PC-3 (cell line): Measurements from ENCODE around the gene C6orf89. TPM values are rescaled to one million over a fixed set of nuclear protein-coding genes. Genes with fewer than 3 reads are reported as not detected.

Source experiments
- ATAC-seq: fragments of 200-7000 bp; cut with Tn5 transposase; 2 replicates; pipeline ENCODE4 v1.9.1; 2020; ENCODE audit warnings: mild to moderate bottlenecking, moderate library complexity
- BruUV-seq: library from RNA; stranded (reverse); fragments of 400-500 nt; replicated peaks from 2 replicates; lab custom pipeline; 2021; lab: Mats Ljungman, UMichigan
- CTCF ChIA-PET: fragments of 300-600 bp; sonication (Branson Sonifier 250); formaldehyde crosslinking; loops from one replicate; lab custom pipeline; 2022; ENCODE audit warnings: antibody characterized with exemption; lab: Charles Lee
- POLR2A ChIA-PET: fragments of 300-600 bp; sonication (Branson Sonifier 250); formaldehyde crosslinking; loops from one replicate; lab custom pipeline; 2022; ENCODE audit warnings: antibody characterized with exemption; ENCODE audit not compliant: unreplicated experiment; lab: Charles Lee
- DNase-seq: peaks from one replicate; pipeline ENCODE4 v3.0.0-alpha.2; 2015
- H2AFZ ChIP-seq: fragments of 300-600 bp; sonication (generic); 2 replicates; pipeline ENCODE4 v1.6.0; 2016; ENCODE audit warnings: antibody characterized with exemption, low read length
- H3F3A ChIP-seq: fragments of 300-600 bp; sonication (generic); one replicate; pipeline ENCODE4 v1.6.0; 2017; ENCODE audit warnings: antibody characterized with exemption, low read length, control low read depth, mild to moderate bottlenecking; ENCODE audit not compliant: unreplicated experiment
- H3K27ac ChIP-seq: fragments of 300-600 bp; sonication (generic); 2 replicates; pipeline ENCODE4 v1.5.1; 2016; ENCODE audit warnings: mild to moderate bottlenecking, low read length
- H3K27me3 ChIP-seq: fragments of 300-600 bp; sonication (generic); 2 replicates; pipeline ENCODE4 v1.6.1; 2016; ENCODE audit warnings: low read length, mixed read lengths
- H3K36me3 ChIP-seq: fragments of 300-600 bp; sonication (generic); 2 replicates; pipeline ENCODE4 v1.6.1; 2016; ENCODE audit warnings: low read depth, mixed run types, low read length, mixed read lengths
- H3K4me1 ChIP-seq: fragments of 300-600 bp; sonication (generic); 2 replicates; pipeline ENCODE4 v1.5.1; 2016; ENCODE audit warnings: low read length; ENCODE audit not compliant: insufficient read depth
- H3K4me2 ChIP-seq: fragments of 300-600 bp; sonication (generic); 2 replicates; pipeline ENCODE4 v1.6.0; 2016; ENCODE audit warnings: low read length
- H3K4me3 ChIP-seq: fragments of 300-600 bp; sonication (generic); 2 replicates; pipeline ENCODE4 v1.5.1; 2016; ENCODE audit warnings: mild to moderate bottlenecking, low read length, mixed read lengths
- H3K79me2 ChIP-seq: fragments of 300-600 bp; sonication (generic); 2 replicates; pipeline ENCODE4 v1.6.1; 2017; ENCODE audit warnings: low read length, mixed read lengths
- H3K9ac ChIP-seq: fragments of 300-600 bp; sonication (generic); 2 replicates; pipeline ENCODE4 v1.6.0; 2016; ENCODE audit warnings: mild to moderate bottlenecking, low read length
- H3K9me2 ChIP-seq: fragments of 300-600 bp; sonication (generic); replicated peaks from 2 replicates; pipeline ENCODE4 v1.6.1; 2016; ENCODE audit warnings: mixed run types, low read length, mixed read lengths
- H3K9me3 ChIP-seq: fragments of 300-600 bp; sonication (generic); 2 replicates; pipeline ENCODE4 v1.6.1; 2016; ENCODE audit warnings: low read length, mixed read lengths
- H4K20me1 ChIP-seq: fragments of 300-600 bp; sonication (generic); 2 replicates; pipeline ENCODE4 v1.6.1; 2016; ENCODE audit warnings: low read length, mixed read lengths
- CTCF ChIP-seq: fragments of 300-600 bp; sonication (generic); conservative IDR thresholded peaks from 2 replicates; pipeline ENCODE4 v1.5.1; 2017; ENCODE audit warnings: antibody characterized with exemption, low read depth, mild to moderate bottlenecking, low read length
- EZH2 ChIP-seq: fragments of 300-600 bp; sonication (generic); IDR thresholded peaks from one replicate; pipeline ENCODE4 v1.6.1; 2017; ENCODE audit warnings: antibody characterized with exemption, mild to moderate bottlenecking, low read length; ENCODE audit not compliant: unreplicated experiment
- EZH2phosphoT487 ChIP-seq: fragments of 300-600 bp; sonication (generic); IDR thresholded peaks from 2 replicates; pipeline ENCODE4 v1.6.1; 2018; ENCODE audit warnings: mild to moderate bottlenecking, antibody characterized with exemption, low read length, borderline replicate concordance
- intact Hi-C: fragments of 100-400 bp; cut with micrococcal nuclease; formaldehyde crosslinking; loops from 2 replicates; pipeline ENCODE4 v1.9.0; 2023
- total RNA-seq: library from RNA; depleted of rRNA; stranded (reverse); fragments of >200 nt; gene quantifications from 2 replicates; pipeline ENCODE4 v1.2.3, GENCODE V29; 2014

The C6orf89 gene
- total RNA-seq, 1 experiment from 2014 or later = 27.8 TPM

DNA sequence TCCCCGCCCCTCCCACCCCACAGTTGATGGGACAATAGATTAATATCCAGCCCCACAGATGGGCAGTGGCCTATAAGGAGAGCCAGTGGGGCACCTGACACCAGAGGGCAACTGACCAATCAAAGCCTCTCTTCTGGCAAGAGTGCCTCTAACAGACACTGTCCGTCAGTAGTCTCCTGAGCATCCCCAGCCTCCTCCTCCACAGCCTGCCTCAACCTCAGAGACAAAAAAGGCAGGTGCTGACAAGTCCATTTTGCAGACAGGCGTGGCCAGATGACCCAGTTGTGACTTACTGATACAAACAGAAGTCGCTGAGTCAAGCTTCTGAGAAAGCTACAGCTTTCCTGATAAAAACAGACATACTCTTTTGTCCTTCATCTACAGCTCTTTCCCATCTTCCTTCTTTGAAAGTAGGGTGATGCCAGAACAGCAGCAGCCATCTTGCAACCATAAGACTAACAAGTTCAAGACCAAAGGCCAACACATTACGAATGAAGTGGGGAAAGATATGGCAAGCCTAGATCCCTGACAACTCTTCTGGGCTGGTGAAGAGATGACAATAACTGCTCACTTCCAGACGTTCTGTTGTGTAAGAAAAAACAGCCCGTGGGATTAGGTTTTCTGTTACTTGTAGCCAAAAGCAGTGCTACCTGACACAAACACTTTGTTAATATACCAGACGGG, 23.4 kb upstream of the C6orf89 start:
- Histone ChIP-seq H4K20me1 (no peaks in the 10 kb centered on the region), H3K27ac (no peak overlapping the region), H3K4me2 (no peak overlapping the region), H3K4me1 (no peaks in the 10 kb centered on the region), H3F3A (no peaks in the 10 kb centered on the region), H3K4me3 (no peak overlapping the region), H3K79me2 (peaks cover 68% of the 10 kb centered on the region), H3K9ac (no peak overlapping the region), H2AFZ (no peak overlapping the region), H3K27me3 (no peaks in the 10 kb centered on the region), H3K9me2 (no peaks in the 10 kb centered on the region), H3K36me3 (peaks cover 30% of the 10 kb centered on the region), H3K9me3 (no peaks in the 10 kb centered on the region)
- no peak for ATAC-seq
- no peak for DNase-seq
- BruUV-seq = no TSS peak
- ChIA-PET POLR2A (interaction anchor here (0.6 kb wide), 1 partner anchor 40 kb away, joined by 3 read pairs; no protein-coding TSS in a partner anchor), CTCF (no interaction called here)
- TF ChIP-seq EZH2 = no peak
- TF ChIP-seq CTCF = no peak
- TF ChIP-seq EZH2phosphoT487 = no peak
- intact Hi-C loops = no loop called here

DNA sequence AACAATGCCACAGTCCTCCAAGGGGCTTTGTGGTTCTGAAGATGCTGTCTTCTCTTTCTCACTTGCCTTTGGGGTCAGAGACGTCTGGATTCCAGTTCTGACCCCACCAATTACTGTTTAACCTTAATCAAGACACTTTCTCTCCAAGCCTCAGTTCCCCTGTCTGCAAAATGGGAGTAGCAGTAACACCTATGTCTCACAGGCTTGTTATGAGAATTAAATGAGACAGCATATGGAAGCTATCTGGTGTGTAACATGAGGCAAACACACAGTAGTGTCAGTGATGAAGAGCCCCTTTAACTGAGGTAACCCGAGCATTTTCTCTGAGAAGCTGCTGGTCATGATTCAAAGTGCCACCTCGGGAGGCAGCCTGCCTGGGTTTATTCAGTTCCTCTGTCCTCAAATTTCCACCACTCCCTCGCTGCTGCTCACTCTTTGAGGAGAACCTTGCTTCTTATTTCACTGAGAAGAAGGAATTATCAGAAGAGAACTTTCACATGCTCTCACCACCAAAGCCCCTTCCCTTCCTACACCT, 22.8 kb upstream of the C6orf89 start:
- peaks cover 74% of the 10 kb centered on the region for H3K79me2 ChIP-seq
- H3K4me1 ChIP-seq = no peaks in the 10 kb centered on the region
- ChIA-PET POLR2A (no interaction called here), CTCF (no interaction called here)
- H3K4me2 ChIP-seq = no peak overlapping the region
- ATAC-seq = no peak
- intact Hi-C loops = no loop called here
- H3K9me2 ChIP-seq = no peaks in the 10 kb centered on the region
- TF ChIP-seq EZH2phosphoT487 (no peak), EZH2 (no peak), CTCF (no peak)
- H3K4me3 ChIP-seq = no peak overlapping the region
- H3K36me3 ChIP-seq = peaks cover 36% of the 10 kb centered on the region
- BruUV-seq = no TSS peak
- no peaks in the 10 kb centered on the region for H3K27me3 ChIP-seq
- H3K9me3 ChIP-seq = no peaks in the 10 kb centered on the region
- no peaks in the 10 kb centered on the region for H4K20me1 ChIP-seq
- H3K27ac ChIP-seq = no peak overlapping the region
- no peak overlapping the region for H2AFZ ChIP-seq
- H3K9ac ChIP-seq = no peak overlapping the region
- no peak for DNase-seq
- H3F3A ChIP-seq = no peaks in the 10 kb centered on the region
